H1 (cell line): Measurements from ENCODE around the gene SKAP2. TPM values are rescaled to one million over a fixed set of nuclear protein-coding genes. Genes with fewer than 3 reads are reported as not detected.

Experiments used
- CTCF ChIA-PET: fragments of 300-600 bp; sonication (Branson Sonifier 250); formaldehyde crosslinking; loops from one replicate; lab custom pipeline; 2021; ENCODE audit not compliant: partially characterized antibody; lab: Charles Lee
- POLR2A ChIA-PET: fragments of 300-600 bp; sonication (Branson Sonifier 250); formaldehyde crosslinking; loops from one replicate; lab custom pipeline; 2021; ENCODE audit warnings: inconsistent platforms; ENCODE audit not compliant: partially characterized antibody; lab: Charles Lee
- DNase-seq, 2 experiments: peaks; one replicate each; pipeline versions ENCODE4 v3.0.0 to v3.0.0-alpha.2; 2010 to 2022; ENCODE audit warnings: low spot score in 2 of 2, low read depth in 1 of 2, mixed read lengths in 1 of 2
- FAIRE-seq: peaks from 2 replicates; lab custom pipeline; 2011; peaks lifted over from hg19 to GRCh38; lab: Jason Lieb, UNC
- H2AFZ ChIP-seq: 2 replicates; pipeline ENCODE4 v1.8.1; 2012; ENCODE audit warnings: low read length, inconsistent platforms
- H2AK5ac ChIP-seq: 2 replicates; pipeline ENCODE4 v1.6.1; 2013; ENCODE audit warnings: low read depth, low read length
- H2BK120ac ChIP-seq: replicated peaks from 2 replicates; pipeline ENCODE3; 2013; ENCODE audit warnings: low read depth, low read length, inconsistent platforms
- H2BK12ac ChIP-seq: 2 replicates; pipeline ENCODE4 v1.6.1; 2013; ENCODE audit warnings: low read depth, low read length
- H2BK15ac ChIP-seq: 2 replicates; pipeline ENCODE4 v1.6.1; 2013; ENCODE audit warnings: low read length
- H2BK20ac ChIP-seq: 2 replicates; pipeline ENCODE4 v1.6.1; 2013; ENCODE audit warnings: low read length
- H2BK5ac ChIP-seq: 2 replicates; pipeline ENCODE4 v1.6.1; 2013; ENCODE audit warnings: low read depth, low read length
- H3K14ac ChIP-seq: 2 replicates; pipeline ENCODE4 v1.6.1; 2013; ENCODE audit warnings: inconsistent platforms; ENCODE audit not compliant: insufficient read length
- H3K18ac ChIP-seq: 2 replicates; pipeline ENCODE4 v1.6.1; 2013; ENCODE audit warnings: low read length; ENCODE audit errors: extremely low read depth
- H3K23ac ChIP-seq: 2 replicates; pipeline ENCODE4 v1.6.1; 2013; ENCODE audit warnings: inconsistent platforms; ENCODE audit not compliant: insufficient read length
- H3K23me2 ChIP-seq: 2 replicates; pipeline ENCODE4 v1.6.1; 2013; ENCODE audit warnings: low read depth, low read length
- H3K27ac ChIP-seq: 2 replicates; pipeline ENCODE4 v1.6.1; 2011; ENCODE audit warnings: low read depth, low read length, inconsistent platforms
- H3K27me3 ChIP-seq, 4 experiments: replicated peaks in 1 of 4; 1 replicate in 1 of 4; 2 replicates in 3 of 4; pipeline versions ENCODE4 v1.6.1 to v1.8.1; 2011 to 2013; ENCODE audit warnings: low read length in 3 of 4, mild to moderate bottlenecking in 3 of 4, inconsistent platforms in 2 of 4, mixed read lengths in 2 of 4, moderate library complexity in 1 of 4; ENCODE audit not compliant: control insufficient read depth in 3 of 4, insufficient read depth in 3 of 4; ENCODE audit errors: extremely low read depth in 1 of 4
- H3K36me3 ChIP-seq, 4 experiments: 2 replicates each; pipeline versions ENCODE4 v1.6.1 to v1.8.1; 2011 to 2013; ENCODE audit warnings: mild to moderate bottlenecking in 4 of 4, low read length in 3 of 4, moderate library complexity in 2 of 4, control low read depth in 1 of 4, inconsistent platforms in 1 of 4; ENCODE audit not compliant: insufficient read depth in 4 of 4, control insufficient read depth in 2 of 4
- H3K4ac ChIP-seq: replicated peaks from 2 replicates; pipeline ENCODE3; 2013; ENCODE audit warnings: low read length, low read depth, mixed read lengths, inconsistent platforms; ENCODE audit not compliant: insufficient read length
- H3K4me1 ChIP-seq, 4 experiments: replicated peaks in 1 of 4; 1 replicate in 1 of 4; 2 replicates in 3 of 4; pipeline versions ENCODE4 v1.6.1 to v1.8.1; 2011 to 2013; ENCODE audit warnings: low read length in 3 of 4, inconsistent platforms in 2 of 4, mixed read lengths in 1 of 4; ENCODE audit not compliant: insufficient read depth in 4 of 4, control insufficient read depth in 3 of 4
- H3K4me2 ChIP-seq, 2 experiments: 2 replicates each; pipeline versions ENCODE4 v1.6.1 to v1.8.1; 2011 to 2013; ENCODE audit warnings: low read depth in 2 of 2, low read length in 2 of 2, control low read depth in 1 of 2, inconsistent platforms in 1 of 2, mild to moderate bottlenecking in 1 of 2; ENCODE audit not compliant: insufficient read depth in 1 of 2
- H3K4me3 ChIP-seq, 4 experiments: fragments of 200-600, 300-600 bp in 1 of 4; sonication (generic), shearing (Covaris generic), sonication (Bioruptor Twin) in 1 of 4; 2 replicates each; pipeline versions ENCODE4 v1.5.1 to v1.8.1; 2011 to 2016; ENCODE audit warnings: low read length in 4 of 4, low read depth in 3 of 4, control low read depth in 2 of 4, inconsistent platforms in 2 of 4, mild to moderate bottlenecking in 2 of 4, mixed read lengths in 1 of 4, moderate library complexity in 1 of 4; ENCODE audit not compliant: insufficient read depth in 2 of 4; ENCODE audit errors: extremely low read depth in 1 of 4
- H3K56ac ChIP-seq: replicated peaks from 2 replicates; pipeline ENCODE3; 2013; ENCODE audit warnings: low read depth, mild to moderate bottlenecking, mixed read lengths, low read length, inconsistent platforms; ENCODE audit not compliant: insufficient read length
- H3K79me1 ChIP-seq: 2 replicates; pipeline ENCODE4 v1.6.1; 2013; ENCODE audit warnings: low read depth, low read length, control low read depth
- H3K79me2 ChIP-seq, 2 experiments: 2 replicates each; pipeline versions ENCODE4 v1.6.1 to v1.8.1; 2012 to 2013; ENCODE audit warnings: low read length in 2 of 2, mild to moderate bottlenecking in 2 of 2, inconsistent platforms in 1 of 2; ENCODE audit not compliant: insufficient read depth in 2 of 2, control insufficient read depth in 1 of 2
- H3K9ac ChIP-seq, 4 experiments: replicated peaks in 1 of 4; 1 replicate in 1 of 4; 2 replicates in 3 of 4; pipeline versions ENCODE4 v1.6.1 to v1.8.1; 2011 to 2013; ENCODE audit warnings: low read depth in 3 of 4, low read length in 3 of 4, control low read depth in 2 of 4, mild to moderate bottlenecking in 2 of 4, moderate library complexity in 2 of 4, inconsistent platforms in 1 of 4; ENCODE audit errors: extremely low read depth in 1 of 4
- H3K9me3 ChIP-seq, 2 experiments: 2 replicates each; pipeline versions ENCODE4 v1.6.1 to v1.8.1; 2012 to 2013; ENCODE audit warnings: mild to moderate bottlenecking in 2 of 2, moderate library complexity in 2 of 2, control low read depth in 1 of 2, inconsistent platforms in 1 of 2, low read depth in 1 of 2, low read length in 1 of 2, mixed read lengths in 1 of 2; ENCODE audit not compliant: insufficient read depth in 2 of 2
- H4K20me1 ChIP-seq, 2 experiments: replicated peaks in 1 of 2; 2 replicates each; pipeline versions ENCODE3 to v1.8.1; 2011 to 2013; ENCODE audit warnings: inconsistent platforms in 2 of 2, low read length in 2 of 2, mild to moderate bottlenecking in 1 of 2; ENCODE audit not compliant: insufficient read depth in 2 of 2, control insufficient read depth in 1 of 2
- H4K5ac ChIP-seq: 2 replicates; pipeline ENCODE4 v1.6.1; 2013; ENCODE audit warnings: low read length, low read depth, mixed read lengths, inconsistent platforms; ENCODE audit not compliant: insufficient read length
- H4K8ac ChIP-seq: 2 replicates; pipeline ENCODE4 v1.8.0; 2013; ENCODE audit warnings: mild to moderate bottlenecking, moderate library complexity, low read length, inconsistent platforms; ENCODE audit not compliant: insufficient read depth; ENCODE audit errors: extremely low read depth
- H4K91ac ChIP-seq: replicated peaks from 2 replicates; pipeline ENCODE3; 2013; ENCODE audit warnings: low read length, mixed read lengths, inconsistent platforms; ENCODE audit not compliant: insufficient read length
- BRCA1 ChIP-seq: IDR thresholded peaks from 2 replicates; pipeline ENCODE4 v1.6.1; 2012; ENCODE audit warnings: low read depth, low read length, improper control_type of control experiment
- CBX8 ChIP-seq: fragments of 300-800, 300-1000 bp; sonication (generic); IDR thresholded peaks from 2 replicates; pipeline ENCODE4 v1.7.1; 2016; ENCODE audit warnings: low read depth, low read length, borderline replicate concordance
- EP300 ChIP-seq, 2 experiments: IDR thresholded peaks; 1 replicate in 1 of 2; 2 replicates in 1 of 2; pipeline ENCODE4 v1.6.1; 2011 to 2012; ENCODE audit warnings: low read depth in 2 of 2, low read length in 2 of 2, mild to moderate bottlenecking in 2 of 2, borderline replicate concordance in 1 of 2, inconsistent platforms in 1 of 2, moderate library complexity in 1 of 2
- FOSL1 ChIP-seq: IDR thresholded peaks from 2 replicates; pipeline ENCODE4 v1.6.1; 2011; ENCODE audit warnings: mild to moderate bottlenecking, low read depth, low read length, moderate library complexity; ENCODE audit not compliant: insufficient read depth
- GABPA ChIP-seq: IDR thresholded peaks from 2 replicates; pipeline ENCODE4 v1.6.1; 2011; ENCODE audit warnings: mild to moderate bottlenecking, low read length, moderate library complexity, borderline replicate concordance; ENCODE audit not compliant: insufficient read depth
- GTF2F1 ChIP-seq: IDR thresholded peaks from 2 replicates; pipeline ENCODE4 v1.6.1; 2012; ENCODE audit warnings: low read depth, low read length, improper control_type of control experiment, borderline replicate concordance
- JUND ChIP-seq: IDR thresholded peaks from 2 replicates; pipeline ENCODE4 v1.6.1; 2011; ENCODE audit warnings: mild to moderate bottlenecking, improper control_type of control experiment, low read length
- KDM1A ChIP-seq: fragments of 200-600, 300-600 bp; sonication (generic); IDR thresholded peaks from 2 replicates; pipeline ENCODE4 v1.7.1; 2016; ENCODE audit warnings: mild to moderate bottlenecking, low read length, borderline replicate concordance
- PHF8 ChIP-seq: fragments of 200-600 bp; sonication (generic); conservative IDR thresholded peaks from 2 replicates; pipeline ENCODE4 v1.7.1; 2012; ENCODE audit warnings: low read depth, mild to moderate bottlenecking, inconsistent platforms, low read length, moderate library complexity
- RBBP5 ChIP-seq: IDR thresholded peaks from 2 replicates; pipeline ENCODE4 v1.7.1; 2012; ENCODE audit warnings: low read depth, mild to moderate bottlenecking, inconsistent platforms, low read length, moderate library complexity, borderline replicate concordance
- SIN3A ChIP-seq, 2 experiments: IDR thresholded peaks in 1 of 2; conservative IDR thresholded peaks in 1 of 2; 2 replicates each; pipeline ENCODE4 v1.6.1; 2011 to 2012; ENCODE audit warnings: low read length in 2 of 2, improper control_type of control experiment in 1 of 2, low read depth in 1 of 2, mild to moderate bottlenecking in 1 of 2
- SP2 ChIP-seq: IDR thresholded peaks from 2 replicates; pipeline ENCODE4 v1.6.1; 2012; ENCODE audit warnings: mild to moderate bottlenecking, low read length, inconsistent platforms
- TAF1 ChIP-seq: IDR thresholded peaks from 2 replicates; pipeline ENCODE4 v1.6.1; 2011; ENCODE audit warnings: mild to moderate bottlenecking, low read depth, low read length
- YY1 ChIP-seq: IDR thresholded peaks from 2 replicates; pipeline ENCODE4 v1.6.1; 2011; ENCODE audit warnings: low read depth, mild to moderate bottlenecking, low read length
- WGBS, 2 experiments: shearing (Covaris generic) in 1 of 2; methylation state at CpG; one replicate each; pipeline versions ENCODE4 v1.1.6 to v1.1.7; 2013 to 2015; ENCODE audit warnings: low lambda C conversion rate in 2 of 2, mixed read lengths in 2 of 2, inconsistent platforms in 1 of 2, low coverage in 1 of 2, missing lambda C conversion rate in 1 of 2; ENCODE audit not compliant: insufficient replicate concordance in 2 of 2, insufficient coverage in 1 of 2, insufficient read length in 1 of 2; ENCODE audit errors: extremely low coverage in 1 of 2, missing lambda C conversion rate in 1 of 2; 5-methylcytosine and 5-hydroxymethylcytosine counted together
- polyA plus RNA-seq, 7 experiments: library from polyadenylated mRNA; depleted of rRNA in 3 of 7; stranded (reverse) in 5 of 7; unstranded in 2 of 7; fragments of >200 nt in 5 of 7; fragments of 200-250 nt in 2 of 7; gene quantifications; 1 replicate in 5 of 7; 2 replicates in 1 of 7; 4 replicates in 1 of 7; pipeline versions ENCODE4 v1.2.1 to v1.2.3, GENCODE V29; 2011 to 2013; ENCODE audit warnings: missing spikeins in 2 of 7, mixed read lengths in 2 of 7
- total RNA-seq: library from RNA; stranded (reverse); fragmentation: NEBNext Ultra II Directional; extraction: Animal tissue kit (Norgen Biotek cat#: 25700); gene quantifications from 2 replicates; pipeline ENCODE4 v1.2.1, GENCODE V29; 2021

The SKAP2 gene
- total and polyA plus RNA-seq, 2 of the 8 experiments (the other 6 are each of a cell fraction or from before 2014, with no cell fraction given), result 0.53 to 5.1 TPM

GRCh38 chr7:26858735-26859134 lies 5.7 kb downstream of the SKAP2 start:
- H2BK120ac ChIP-seq, result no peak overlapping the region
- H3K79me1 ChIP-seq, result no peaks in the 10 kb centered on the region
- H3K9me3 ChIP-seq, result no peaks in the 10 kb centered on the region
- no peak overlapping the region for H4K91ac ChIP-seq
- no peak for DNase-seq
- H3K23me2 ChIP-seq, result peaks cover 7% of the 10 kb centered on the region
- no peak overlapping the region for H2BK12ac ChIP-seq
- H4K8ac ChIP-seq, result no peak overlapping the region
- no peak overlapping the region for H2BK20ac ChIP-seq
- H3K36me3 ChIP-seq, result no peaks in the 10 kb centered on the region
- FAIRE-seq, result no peak
- H2BK15ac ChIP-seq, result no peak overlapping the region
- H3K14ac ChIP-seq, result no peak overlapping the region
- no peak overlapping the region for H2AFZ ChIP-seq
- H3K79me2 ChIP-seq, result no peaks in the 10 kb centered on the region
- H4K5ac ChIP-seq, result no peak overlapping the region
- 67% methylated on average over 3 of the region's 3 CpGs; no CpG with 5 or more reads in 1 of the 2 experiments for WGBS, 2 experiments
- H4K20me1 ChIP-seq, result peaks cover 0 to 2% of the 10 kb centered on the region in 2 experiments
- no peak overlapping the region for H3K23ac ChIP-seq
- CTCF ChIA-PET, result interaction anchor here (1.4 to 2.2 kb wide), 3 partner anchors 252 to 290 kb away, joined by 3 to 14 read pairs (median 5); partner anchors contain the start of gene HOXA5
- H3K27ac ChIP-seq, result no peak overlapping the region
- H3K4me2 ChIP-seq, result no peak overlapping the region; a peak in 1 of 4 replicates
- no peak overlapping the region for H3K18ac ChIP-seq
- H2BK5ac ChIP-seq, result no peak overlapping the region
- H3K4ac ChIP-seq, result no peak overlapping the region
- POLR2A ChIA-PET, result interaction anchor here (1.5 kb wide), 1 partner anchor 166 kb away, joined by 3 read pairs; no protein-coding TSS in a partner anchor
- no peak overlapping the region for H3K4me3 ChIP-seq
- no peak overlapping the region for H2AK5ac ChIP-seq
- peaks cover 11 to 52% (median 25%) of the 10 kb centered on the region in 4 experiments for H3K27me3 ChIP-seq
- no peak overlapping the region for H3K9ac ChIP-seq
- H3K56ac ChIP-seq, result no peak overlapping the region
- H3K4me1 ChIP-seq, result peaks cover 2 to 15% (median 7%) of the 10 kb centered on the region in 4 experiments; a peak in 5 of 7 replicates
- TF ChIP-seq PHF8 (no peak), BRCA1 (no peak), TAF1 (no peak), GABPA (no peak), SIN3A (conservative IDR thresholded peaks at IDR 0.05 in 1 of 2, IDR thresholded peaks at IDR 0.05 in 1 of 2; ENCODE audit: low read depth in 1 of 2, low read length in 2 of 2) (no peak), JUND (no peak), CBX8 (no peak), EP300 (IDR thresholded peaks at IDR 0.05; ENCODE audit: borderline replicate concordance in 1 of 2, low read depth in 2 of 2, low read length in 2 of 2) (no peak), GTF2F1 (no peak), KDM1A (no peak), FOSL1 (no peak), SP2 (no peak), RBBP5 (no peak), YY1 (no peak)
